Hepatic stellate cell (primary cell): ENCODE data around the gene KAT2B.
"Not testable (repeated sequence)": the region's sequence is repeated elsewhere in the genome, so short reads cannot be mapped to it uniquely, and the experiment has no call there.

Source experiments
- DNase-seq: peaks from one replicate; pipeline ENCODE4 v3.0.0; 2011; ENCODE audit warnings: low spot score

The KAT2B gene

DNA sequence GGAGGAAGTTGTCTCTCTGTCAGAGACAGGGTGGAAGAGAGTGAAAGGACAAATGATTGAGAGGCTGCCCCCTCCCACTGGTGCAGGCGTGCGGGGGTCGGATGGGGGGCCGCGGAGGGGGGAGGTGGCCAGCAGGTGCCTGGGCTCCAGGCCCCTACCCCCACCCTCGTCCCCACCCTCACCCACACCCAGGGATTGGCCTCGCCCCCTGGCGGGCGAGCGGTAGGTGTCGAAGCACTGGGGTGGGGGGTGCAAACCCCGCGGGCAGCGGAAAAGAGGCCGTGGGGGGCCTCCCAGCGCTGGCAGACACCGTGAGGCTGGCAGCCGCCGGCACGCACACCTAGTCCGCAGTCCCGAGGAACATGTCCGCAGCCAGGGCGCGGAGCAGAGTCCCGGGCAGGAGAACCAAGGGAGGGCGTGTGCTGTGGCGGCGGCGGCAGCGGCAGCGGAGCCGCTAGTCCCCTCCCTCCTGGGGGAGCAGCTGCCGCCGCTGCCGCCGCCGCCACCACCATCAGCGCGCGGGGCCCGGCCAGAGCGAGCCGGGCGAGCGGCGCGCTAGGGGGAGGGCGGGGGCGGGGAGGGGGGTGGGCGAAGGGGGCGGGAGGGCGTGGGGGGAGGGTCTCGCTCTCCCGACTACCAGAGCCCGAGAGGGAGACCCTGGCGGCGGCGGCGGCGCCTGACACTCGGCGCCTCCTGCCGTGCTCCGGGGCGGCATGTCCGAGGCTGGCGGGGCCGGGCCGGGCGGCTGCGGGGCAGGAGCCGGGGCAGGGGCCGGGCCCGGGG is at the start of gene KAT2B:
TSS of gene KAT2B (plus strand) at position 682 of the 783 bp plus-strand sequence. CDS start at position 714, 32 bp downstream.
- DNase-seq: peak; percentile 81

- DNase-seq: no peak
Measured at GRCh38 chr3:19994796-19995195, 45.5 kb upstream of the KAT2B start.

DNA sequence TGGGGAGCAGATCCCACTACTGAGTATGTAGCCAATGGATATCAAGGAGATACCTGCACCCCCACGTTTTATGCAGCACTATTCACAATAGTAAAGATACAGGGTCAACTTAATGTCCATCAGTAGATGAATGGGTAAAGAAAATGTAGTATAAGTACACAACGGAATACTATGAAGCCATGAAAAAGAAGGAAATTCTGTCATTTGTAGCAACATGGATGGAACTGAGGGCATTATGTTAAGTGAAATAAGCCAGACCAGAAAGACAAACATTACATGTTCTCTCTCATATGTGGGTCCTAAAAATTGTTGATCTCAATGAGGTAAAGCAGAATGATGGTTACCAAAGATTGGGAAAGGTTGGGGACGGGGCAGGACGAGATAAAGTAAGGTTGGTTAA is 42.7 kb upstream of the KAT2B start:
- no peak for DNase-seq

- no peak for DNase-seq
Measured at GRCh38 chr3:20001932-20002331, 38.3 kb upstream of the KAT2B start.

- DNase-seq: no peak
Measured at GRCh38 chr3:20007960-20008359, 32.3 kb upstream of the KAT2B start.

GRCh38 chr3:20008646-20009045 is 31.6 kb upstream of the KAT2B start:
- no peak for DNase-seq

GRCh38 chr3:20012164-20012563 is 28.1 kb upstream of the KAT2B start, which contains the start of gene PP2D1:
TSS of gene PP2D1 (minus strand) at chr3:20012264. CDS start at chr3:20012072, 192 bp downstream.
- DNase-seq: no peak

- no peak for DNase-seq
Measured at GRCh38 chr3:20013396-20013795, 26.9 kb upstream of the KAT2B start.

DNA sequence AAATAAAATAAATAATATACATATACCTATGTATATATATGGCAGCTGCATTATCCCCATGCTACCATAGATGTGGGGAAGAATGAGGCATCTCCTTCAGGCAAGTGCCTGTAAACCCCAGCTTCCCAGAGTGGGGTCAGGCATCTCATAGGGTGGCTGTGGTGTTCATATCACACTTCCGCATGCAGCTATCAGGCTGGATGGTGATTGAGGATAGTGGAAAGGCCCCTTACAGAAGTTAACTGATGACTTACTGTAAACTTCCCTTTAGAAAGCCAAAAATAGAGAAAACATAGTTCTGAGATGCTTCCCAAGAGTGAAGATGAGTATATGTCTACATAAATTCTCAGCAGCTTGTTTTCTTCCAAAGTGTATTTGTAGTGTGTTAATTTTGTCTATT is 24.7 kb upstream of the KAT2B start:
- no peak for DNase-seq

DNA sequence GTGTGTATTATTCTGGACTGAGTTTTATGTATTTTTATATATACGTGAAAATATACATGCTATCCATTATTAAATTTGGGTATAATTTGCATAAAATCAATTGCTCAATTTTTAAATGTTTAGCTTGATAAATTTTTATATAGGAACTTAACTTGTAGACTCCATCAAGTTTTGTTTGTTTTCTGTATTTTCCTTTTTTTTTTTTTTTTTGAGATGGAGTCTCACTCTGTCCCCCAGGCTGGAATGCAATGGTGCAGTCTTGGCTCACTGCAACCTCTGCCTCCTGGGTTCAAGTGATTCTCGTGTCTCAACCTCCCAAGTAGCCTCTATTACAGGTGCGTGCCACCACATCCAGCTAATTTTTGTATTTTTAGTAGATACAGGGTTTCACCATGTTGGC is 24.2 kb upstream of the KAT2B start:
- not testable (repeated sequence) for DNase-seq

GRCh38 chr3:20022954-20023622 is 17.2 kb upstream of the KAT2B start:
- no peak for DNase-seq

DNA sequence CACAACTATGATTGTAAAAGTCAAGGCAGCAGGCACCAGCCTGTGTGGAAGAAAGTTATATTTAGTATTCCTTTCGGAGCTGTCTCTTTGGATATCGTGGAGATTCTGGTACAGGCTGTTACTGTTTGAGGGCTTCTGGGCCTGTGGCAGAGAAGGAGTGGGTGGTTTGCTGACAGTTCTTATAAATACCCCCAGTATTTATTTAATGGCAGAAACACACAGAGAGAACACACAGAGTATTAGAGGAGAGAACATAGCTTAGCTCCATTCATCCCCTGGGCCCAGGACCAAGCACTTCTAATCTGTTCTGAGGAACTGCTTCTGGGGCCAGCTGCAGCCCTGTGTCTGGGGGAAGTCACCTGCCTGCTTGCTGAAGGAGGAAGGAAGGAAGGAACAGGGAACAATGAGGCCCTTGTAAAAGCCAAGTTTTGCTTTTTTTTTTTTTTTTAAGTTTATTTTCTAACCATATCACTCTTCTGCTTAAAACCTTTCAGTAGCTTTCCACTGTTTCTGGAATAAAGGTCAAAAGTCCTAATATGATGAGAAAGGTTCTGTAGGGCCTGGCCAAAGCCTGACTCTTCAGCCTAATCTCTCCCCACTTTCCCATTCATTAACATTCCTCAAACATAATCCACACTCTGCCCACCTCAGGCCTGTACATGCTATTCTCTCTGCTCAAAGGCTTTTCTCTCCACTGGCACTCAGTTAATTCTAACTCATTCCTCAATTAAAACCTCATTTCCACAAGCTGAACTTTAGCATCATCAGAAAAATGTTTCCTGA is 16.4 kb upstream of the KAT2B start:
- DNase-seq: no peak

DNA sequence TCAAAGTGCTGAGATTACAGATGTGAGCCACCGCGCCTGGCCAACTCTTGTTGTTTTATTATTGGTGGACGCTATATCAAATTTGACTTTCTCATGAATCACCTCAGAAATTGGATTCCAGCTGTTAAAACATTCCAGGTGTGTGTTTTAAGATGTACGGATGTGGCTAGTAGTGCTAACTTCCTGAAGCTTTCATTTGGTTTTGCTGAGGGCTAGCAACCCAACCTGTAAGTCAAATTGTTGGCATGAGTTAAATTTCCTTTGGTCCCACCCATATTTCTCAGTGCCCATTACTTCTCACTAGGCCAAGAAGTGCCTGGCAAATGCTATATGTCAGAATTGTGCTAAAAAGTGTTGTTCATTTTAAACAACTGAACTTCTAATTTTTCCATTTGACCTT is 13.1 kb upstream of the KAT2B start:
- DNase-seq: no peak

DNA sequence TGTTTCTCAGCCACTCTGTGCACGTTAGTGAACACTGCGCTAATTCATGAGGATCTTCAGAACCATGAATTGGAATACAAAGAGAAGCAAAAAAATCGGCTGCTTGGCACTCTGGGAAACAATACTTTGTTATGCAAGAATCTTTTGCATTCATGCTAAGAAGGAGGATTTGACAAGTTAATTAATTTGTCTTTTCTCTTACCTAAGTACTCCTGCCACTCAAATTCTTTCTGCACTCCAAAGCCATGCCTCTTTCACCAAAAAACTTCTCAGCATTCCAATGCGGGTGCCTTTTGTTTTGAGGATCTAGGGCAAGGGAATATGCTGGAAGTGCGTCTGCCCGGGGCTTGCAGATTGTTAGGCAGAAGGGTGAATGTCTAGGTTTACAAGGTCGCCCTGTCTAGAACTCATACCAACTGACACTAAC is 11.3 kb upstream of the KAT2B start:
- no peak for DNase-seq

DNA sequence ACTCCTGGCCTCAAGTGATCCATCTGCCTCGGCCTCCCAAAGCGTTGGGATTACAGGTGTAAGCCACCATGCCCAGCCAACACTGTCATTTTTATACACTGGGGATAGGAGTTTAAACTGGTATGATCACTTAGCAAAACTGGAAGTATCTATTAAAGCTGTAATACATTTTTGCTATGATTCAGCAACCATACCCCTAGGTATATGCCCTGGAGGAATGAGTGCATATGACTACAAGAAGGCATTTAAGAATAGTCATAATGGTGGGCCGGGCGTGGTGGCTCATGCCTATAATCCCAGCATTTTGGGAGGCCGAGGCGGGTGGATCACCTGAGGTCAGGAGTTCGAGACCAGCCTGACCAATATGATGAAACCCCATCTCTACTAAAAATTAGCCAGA is 8.3 kb upstream of the KAT2B start:
- DNase-seq: not testable (repeated sequence)

GRCh38 chr3:20035019-20035418 is 5.2 kb upstream of the KAT2B start:
- no peak for DNase-seq

DNA sequence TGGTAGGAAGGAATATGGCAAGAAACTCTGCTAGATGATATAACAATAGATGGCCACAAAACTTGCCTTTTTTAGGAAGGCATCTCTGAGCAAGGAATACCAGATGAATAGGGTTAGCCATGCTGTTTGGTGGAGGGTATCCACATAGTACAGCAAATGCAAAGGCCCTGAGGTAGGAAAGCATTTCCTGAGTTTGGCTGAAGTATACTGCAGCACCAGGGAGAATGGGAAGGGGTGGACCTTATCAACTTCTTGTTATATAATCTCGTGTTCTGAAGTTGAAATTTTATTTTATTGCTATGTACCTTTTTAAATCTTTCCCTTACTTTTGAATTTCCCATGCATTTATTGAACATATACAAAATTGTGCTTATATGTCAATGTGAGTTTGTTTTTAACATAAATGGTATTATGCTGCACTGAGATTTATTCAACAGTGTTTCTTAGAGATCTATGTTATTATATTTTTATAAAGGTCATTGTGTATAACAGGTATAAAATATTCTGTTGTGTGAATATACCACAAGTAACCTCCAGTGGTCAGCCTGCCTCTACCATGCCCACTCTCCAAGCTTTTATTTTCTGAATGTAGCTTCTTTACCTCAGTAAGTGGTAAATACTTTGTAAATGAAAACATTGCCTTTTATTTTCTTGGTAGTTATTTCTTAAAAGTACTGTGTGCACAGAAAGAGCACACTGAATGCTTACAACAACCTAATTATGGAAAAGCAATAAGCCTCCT is 2.8 kb upstream of the KAT2B start:
- no peak for DNase-seq

- DNase-seq: no peak
Measured at GRCh38 chr3:20038699-20039465, 1.4 kb upstream of the KAT2B start.

DNA sequence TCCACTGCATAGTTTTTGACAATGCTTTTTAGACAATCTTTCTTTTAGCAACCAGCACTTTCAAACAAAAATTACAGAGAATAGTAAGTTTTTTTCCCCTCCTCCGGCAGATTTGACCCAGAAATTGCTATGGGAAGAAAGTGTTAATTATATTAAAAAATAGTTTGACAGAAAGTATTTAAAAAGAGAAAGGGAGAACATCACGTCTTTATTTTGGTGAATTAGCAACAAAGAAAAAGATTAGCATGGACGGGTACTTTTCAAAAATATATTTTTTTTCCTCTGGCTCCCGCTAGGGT is 831 bp upstream of the KAT2B start:
- no peak for DNase-seq

GRCh38 chr3:20040548-20041196 is 426 bp downstream of the KAT2B start:
- peak; percentile 54 for DNase-seq
